GM18520 (cell line): ENCODE measurements around the gene RANGAP1.

Experiments used
- ATAC-seq: cut with Tn5 transposase; IDR thresholded peaks from one replicate; pipeline ENCODE4 v1.9.1; 2021; ENCODE audit not compliant: unreplicated experiment

RANGAP1 gene

DNA sequence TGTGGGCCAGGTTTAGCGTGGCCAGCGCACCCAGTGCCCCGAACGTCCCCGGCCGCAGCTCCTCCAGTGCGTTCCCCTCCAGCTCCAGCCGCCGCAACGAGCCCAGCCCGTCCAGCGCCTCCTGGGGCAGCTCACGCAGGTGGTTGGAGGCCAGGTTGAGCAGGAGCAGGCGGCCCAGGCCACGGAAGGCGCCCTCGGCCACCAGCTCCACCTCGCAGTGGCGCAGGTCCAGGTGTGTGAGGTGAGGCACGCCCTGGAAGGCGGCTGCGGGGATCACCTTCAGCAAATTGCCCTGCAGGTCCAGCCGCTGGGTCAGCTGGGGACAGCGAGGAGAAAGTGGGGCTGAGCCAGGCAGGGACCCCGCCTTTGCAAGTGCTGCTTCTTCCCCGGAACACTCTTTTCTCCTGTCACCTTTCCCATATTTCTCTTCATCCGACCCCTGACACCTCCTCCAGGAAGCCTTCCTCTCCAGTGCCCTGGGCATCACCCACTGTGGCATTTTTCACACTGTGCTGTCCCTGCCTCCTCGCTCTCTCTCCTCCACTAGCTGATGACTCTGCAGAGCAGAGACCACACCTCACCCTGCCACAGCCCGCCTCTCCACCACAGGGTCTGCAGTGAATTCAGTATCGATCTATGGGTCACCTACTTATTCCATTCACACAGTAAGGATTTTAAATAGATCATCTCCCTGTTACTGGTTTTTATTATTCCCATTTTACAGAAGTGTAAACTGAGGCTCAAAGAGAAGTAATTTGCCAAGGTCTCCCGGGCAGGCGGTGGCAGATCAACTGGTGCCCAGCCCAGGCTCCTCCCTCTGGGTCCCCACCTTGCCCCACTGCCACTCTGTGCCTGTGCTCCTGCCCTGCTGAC is 47.2 kb downstream of the RANGAP1 start:
- ATAC-seq = no peak

DNA sequence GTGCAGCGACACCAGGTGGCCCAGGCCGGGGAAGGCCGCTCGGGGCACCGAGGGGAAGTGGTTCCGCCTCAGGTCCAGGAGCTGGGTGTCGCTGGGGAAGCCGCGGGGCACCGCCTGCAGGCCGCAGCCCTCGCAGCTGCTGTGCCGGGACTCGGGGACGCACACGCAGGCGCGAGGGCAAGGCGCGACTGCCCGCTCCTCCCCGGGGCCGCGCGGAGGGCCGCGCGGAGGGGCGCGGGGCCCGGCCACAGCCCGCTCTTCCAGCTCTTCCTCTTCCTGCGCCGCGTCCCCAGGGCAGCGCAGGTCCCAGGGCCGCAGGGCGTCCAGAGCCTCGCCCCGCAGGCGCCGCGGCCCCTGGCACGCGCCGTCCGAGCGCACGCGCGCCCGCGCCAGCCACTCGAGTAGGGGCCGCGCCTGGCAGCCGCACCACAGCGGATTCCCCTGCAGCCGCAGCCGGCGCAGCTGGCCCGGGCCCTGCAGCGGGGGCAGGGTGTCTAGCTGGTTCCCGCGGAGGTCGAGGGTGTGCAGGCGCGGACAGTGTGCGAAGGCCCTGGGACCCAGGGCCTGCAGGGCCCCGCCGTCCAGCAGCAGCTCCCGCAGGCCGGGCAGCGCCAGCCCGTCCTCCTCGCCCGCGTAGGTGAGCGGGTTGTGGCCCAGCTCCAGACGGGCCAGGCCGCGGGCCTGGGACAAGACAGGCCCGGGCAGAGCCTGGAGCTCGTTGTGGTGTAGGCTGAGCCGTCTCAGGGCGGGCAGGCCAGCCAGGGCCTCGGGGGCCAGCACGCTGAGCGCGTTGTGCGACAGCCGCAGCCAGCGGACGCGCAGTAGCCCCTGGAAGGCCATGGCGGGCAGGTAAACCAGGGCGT is 48.0 kb downstream of the RANGAP1 start:
- ATAC-seq = no peak

DNA sequence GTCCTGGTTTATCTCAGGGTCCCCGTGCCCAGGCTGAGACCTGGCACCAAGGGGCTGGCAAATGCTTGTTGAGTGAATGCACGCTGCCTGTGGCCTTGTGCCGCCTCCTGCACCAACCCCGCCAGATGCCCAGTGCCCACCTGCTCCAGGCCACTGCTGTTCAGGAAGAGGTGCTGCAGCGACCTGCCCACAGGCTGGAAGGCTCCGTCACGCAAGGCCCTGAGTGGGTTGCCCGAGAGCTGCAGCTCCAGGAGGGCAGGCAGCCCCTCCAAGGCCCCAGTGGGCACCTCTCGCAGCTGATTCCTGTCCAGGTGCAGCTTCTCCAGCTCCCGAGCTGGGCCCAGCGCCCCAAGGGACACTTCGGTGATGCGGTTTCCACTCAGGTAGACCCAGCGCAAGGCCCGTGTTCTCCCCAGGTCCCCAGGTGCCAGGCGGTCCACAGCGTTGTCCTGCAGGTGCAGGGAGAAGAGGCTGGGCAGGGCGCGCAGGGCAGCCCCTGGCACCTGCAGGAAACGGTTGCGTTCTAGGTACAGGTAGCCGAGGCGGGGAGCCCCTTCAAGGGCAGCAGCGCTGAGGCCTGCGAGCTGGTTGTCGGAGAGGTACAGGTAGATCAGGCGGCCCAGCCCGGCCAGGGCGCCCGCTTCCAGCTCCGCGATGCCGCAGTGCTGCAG is 48.8 kb downstream of the RANGAP1 start:
- ATAC-seq = no peak

DNA sequence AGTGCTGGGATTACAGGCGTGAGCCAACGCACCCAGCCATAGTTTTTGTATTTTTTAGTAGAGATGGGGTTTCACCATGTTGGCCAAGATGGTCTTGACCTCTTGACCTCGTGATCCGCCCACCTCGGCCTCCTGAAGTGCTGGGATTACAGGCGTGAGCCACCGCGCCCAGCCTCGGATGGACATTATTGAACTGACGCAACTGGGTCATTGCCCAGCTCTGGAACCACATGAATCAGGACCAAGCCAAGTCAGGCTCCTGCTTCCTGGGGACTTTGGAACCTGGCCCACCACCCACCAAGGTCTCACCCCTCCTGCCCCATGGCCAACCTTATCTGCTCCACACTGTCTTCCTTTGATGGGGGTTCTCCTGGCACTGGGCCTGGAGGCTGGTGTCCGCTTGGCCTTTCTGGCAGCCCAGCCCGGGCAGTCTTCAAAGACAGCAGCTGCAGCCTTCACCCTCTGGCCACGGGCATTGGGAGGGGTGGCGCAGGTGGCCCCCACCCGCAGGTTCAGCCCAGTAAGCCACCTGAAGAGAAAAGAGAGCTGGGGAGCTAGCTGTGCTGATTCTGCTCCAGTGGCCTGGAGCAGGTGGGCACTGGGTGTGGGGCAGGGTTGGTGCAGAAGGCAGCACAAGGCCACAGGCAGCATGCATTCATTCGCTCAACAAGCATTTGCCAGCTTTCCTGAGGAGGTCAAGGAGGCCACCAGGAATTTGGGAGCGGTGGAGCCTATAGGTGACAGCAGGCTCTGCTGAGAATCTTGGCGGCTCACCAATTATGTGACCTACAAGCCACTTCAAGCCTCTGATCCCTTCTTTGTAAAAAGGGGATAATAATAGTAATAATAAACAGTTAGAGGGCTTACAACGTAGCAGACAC is 50.9 kb downstream of the RANGAP1 start:
- ATAC-seq = no peak

DNA sequence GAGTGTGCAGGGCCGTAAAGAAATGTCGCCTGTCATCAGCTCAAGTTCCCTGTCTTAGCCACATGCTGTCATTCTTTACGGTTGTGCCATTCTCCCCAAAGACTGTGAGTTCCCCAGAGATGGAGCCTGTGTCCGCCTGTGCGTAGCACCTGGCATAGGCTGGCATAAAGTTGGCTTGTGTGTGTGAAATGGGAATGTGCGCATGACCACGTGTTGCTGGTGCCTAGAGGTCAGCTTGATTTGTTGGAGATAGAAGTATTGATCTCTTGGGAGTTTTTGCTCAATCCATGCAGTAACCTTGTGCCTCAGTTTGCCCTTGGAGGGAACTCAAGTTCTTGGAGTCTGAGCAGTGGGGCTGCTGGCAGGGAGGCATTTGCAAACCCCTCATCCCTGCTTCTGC is 54.6 kb downstream of the RANGAP1 start:
- ATAC-seq = no peak

DNA sequence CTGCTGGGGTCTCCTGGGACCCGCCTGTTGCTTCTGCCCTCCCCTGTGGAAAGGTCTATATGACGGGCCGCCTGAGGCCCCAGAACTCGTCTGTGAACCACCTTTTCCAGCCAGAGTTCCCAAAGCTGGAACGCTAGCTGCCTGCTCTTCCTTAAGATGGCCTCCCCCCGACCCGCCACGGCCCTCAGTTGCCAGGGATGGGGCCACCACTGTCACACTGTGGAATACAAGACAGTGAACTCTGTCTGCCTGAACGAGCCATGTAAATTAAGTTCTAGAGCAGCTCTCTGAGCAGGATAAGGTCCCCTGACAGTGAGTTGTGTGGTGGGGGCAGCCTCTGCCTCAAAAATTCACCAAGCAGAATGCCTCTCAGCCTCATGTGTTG is 55.6 kb downstream of the RANGAP1 start:
- no peak for ATAC-seq

DNA sequence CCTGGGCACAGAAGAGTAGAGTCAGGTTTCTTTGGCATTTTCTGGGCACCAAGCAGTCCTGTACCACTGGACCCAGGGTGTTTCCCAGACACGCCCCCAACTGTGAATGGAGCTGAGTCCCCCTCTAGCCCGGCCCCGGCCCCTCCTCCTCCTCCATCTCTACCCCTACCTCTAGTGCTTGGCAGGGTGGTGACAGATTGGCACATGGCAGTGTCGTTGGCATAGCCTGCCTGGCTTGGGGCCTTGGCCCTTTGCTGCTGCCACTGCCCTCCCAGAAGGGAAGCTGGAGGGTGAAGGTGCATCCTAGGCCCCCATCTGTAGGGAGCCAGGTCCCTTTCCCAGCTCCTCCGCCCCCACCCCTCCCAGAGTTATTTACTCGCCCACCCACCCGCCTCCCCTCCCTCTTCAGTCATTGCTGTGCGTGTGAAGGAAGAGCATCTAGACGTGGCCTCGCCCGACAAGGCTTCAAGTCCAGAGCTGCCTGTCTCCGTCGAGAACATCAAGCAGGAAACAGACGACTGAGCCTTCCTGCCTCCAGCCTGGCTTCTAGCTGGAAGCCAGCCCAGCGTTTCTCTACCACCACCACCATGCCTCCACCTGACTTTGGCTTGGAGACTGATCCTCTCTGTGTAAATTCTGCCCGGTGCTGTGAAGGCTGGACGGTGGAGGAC is 56.1 kb downstream of the RANGAP1 start:
- no peak for ATAC-seq

DNA sequence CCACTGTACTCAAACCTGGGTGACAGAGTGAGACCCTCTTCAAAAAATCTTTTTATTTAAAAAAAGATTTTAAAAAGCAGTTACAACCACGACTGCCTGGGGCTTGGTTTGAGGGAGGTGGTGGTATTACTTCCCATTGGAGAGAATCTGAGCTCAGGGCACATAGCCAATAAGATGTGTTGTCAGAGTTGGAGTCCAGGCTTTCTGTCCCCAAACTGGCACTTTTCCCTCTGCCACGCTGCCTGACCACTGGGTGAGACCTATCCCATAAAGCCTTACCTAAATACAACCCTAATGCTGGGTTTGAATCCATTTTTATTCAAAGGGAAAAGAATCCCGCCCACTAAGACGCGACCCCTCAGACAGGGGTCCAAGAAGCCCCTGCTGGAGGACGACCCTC is 56.8 kb downstream of the RANGAP1 start:
- ATAC-seq = no peak

DNA sequence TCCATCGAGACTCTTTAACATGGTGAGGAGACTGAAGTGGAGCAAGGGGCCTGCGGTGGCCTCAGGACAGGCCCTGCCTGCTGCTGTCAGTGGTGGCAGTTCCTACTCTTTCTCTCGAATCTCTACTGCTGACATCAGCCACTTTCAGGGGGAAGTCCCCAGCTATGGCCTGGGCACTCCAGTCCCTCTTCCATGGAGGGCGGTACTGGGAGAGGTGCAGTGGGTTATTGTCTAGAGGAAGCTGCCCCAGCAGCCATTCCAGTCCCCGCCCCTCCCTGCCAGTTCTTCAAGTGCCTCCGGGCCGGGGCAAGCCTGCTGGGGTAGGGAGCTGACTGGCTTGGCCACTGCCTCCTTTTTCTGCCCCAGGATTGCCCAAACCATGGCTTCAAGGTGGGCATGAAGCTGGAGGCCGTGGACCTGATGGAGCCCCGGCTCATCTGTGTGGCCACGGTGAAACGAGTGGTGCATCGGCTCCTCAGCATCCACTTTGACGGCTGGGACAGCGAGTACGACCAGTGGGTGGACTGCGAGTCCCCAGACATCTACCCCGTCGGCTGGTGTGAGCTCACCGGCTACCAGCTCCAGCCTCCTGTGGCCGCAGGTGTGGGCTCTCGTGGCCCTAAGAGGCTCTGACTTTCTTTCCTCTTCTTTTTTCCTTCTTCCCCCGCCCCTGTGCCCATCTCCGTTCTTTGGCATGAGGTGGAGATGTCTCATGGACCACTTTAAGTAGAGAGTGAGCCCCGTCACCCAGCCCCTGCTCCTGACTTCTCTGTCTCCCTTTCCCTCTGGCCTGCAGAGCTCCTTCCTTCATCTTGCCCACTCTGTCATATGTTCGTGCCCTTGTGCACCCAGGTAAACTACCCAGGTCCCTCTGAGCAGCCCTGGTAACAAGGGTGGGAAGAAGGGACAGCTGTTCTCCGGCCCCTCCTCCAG is 59.0 kb downstream of the RANGAP1 start:
- no peak for ATAC-seq

DNA sequence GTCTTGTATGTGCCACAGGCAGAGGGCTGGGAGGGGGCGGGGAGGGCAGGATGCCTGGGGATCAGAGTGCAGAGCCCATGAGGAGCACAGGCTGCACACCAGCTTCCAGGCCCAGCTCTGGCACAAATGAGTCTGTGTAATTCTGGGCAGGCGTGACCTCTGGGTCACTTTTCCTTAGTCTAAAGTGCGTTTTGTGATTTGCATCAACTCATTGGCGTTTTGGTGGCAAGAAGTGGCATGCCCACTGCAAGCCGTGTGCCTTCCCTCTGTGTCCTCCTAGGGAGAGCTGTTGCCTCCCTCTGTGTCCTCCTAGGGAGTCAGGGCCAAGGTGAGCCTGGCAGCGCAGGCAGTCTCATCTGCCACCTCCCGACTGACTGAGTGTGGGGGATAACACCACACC is 62.5 kb downstream of the RANGAP1 start:
- no peak for ATAC-seq

DNA sequence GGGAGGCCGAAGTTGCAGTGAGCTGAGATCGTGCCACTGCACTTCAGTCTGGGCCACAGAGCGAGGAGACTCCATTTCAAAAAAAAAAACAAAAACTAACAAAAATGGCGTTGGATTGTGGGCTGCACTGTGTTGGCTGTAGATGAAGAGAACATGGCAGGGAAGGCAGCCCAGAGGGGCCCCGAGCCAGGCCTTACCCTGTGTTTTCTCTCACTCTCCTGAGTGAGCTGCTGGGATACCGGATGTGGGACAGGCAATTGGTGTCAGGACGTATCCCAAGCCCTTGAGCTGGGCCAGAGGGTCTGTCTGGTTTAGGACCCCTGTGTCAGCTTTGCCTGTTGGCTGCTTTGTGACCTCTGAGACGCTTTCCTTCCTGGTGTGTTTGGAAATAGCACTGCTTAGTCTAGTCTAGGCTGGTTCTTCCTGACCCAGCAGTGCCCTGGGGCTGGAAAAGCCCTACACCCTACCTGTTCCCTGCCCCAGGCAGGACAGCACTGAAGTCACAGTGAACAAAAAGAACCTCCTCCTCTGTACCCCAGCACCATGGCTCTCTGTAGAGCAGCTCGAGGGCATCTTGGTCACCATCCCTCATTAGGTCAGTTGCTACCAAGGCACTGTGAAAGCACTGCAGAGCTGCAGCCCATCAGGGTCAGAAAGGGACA is 63.0 kb downstream of the RANGAP1 start:
- no peak for ATAC-seq

DNA sequence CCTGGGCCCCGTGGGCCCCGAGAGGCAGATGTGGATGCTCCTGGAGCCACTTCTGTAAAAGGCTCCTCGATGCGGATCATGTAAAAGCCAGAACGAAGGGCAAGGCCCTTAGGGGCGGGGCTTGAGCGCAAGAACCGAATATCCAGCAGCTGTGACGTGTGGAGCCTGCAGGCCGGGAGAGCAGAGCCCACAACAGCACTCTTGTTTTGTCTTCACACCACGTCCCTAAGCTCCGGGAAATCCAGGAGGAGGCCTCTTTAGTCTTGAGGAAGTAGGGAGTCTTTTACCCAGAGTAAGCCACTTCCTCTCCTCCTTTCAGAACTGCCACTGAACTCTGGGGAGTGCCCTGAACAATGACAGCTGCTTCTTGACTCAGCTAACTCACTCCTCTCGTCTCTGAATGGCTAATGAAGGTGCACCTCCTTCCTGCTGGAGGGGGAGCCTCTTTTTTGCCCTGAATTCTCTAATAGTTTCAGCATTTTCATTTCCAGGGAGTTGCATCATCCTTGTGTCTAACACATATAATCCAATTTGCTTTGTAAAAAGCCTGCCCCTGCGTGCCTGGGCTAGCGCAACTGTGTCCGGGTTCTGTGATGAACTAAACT is 68.3 kb downstream of the RANGAP1 start:
- no peak for ATAC-seq

DNA sequence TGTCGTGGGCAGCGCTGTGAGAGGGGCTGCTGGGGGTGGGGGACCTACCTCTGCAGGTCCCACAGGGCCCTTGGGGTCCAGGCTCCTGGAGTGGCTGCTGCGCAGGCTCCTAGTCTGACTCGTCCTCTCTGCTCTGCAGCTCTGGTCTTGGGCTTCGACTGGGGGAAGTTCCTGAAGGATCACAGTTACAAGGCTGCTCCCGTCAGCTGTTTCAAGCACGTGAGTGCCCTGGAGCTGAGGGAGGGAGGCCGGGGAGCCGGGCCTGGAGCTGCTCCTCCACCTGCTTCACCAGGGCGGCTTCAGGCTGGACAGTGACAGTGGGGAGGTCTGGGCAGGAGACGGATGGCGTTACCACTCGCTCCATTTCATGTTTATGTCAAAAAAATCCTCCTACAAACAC is 69.0 kb downstream of the RANGAP1 start:
- no peak for ATAC-seq

DNA sequence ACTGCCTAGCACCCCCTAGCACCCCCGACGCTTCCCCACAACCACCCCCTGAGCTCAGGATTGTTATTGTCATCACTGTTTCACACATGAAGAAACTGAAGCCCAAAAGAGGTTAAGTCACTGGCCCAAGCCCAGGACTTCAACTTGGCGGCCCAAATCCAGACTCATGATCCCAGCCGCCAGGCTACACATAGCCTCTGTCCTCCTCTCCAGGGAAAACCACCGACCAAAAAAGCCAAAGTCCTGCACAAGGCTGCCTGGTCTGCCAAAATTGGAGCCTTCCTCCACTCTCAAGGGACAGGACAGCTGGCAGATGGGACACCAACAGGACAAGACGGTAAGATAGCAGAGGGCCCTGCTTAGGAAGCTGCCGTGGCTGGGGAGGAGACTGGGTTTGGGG is 70.1 kb downstream of the RANGAP1 start:
- no peak for ATAC-seq

DNA sequence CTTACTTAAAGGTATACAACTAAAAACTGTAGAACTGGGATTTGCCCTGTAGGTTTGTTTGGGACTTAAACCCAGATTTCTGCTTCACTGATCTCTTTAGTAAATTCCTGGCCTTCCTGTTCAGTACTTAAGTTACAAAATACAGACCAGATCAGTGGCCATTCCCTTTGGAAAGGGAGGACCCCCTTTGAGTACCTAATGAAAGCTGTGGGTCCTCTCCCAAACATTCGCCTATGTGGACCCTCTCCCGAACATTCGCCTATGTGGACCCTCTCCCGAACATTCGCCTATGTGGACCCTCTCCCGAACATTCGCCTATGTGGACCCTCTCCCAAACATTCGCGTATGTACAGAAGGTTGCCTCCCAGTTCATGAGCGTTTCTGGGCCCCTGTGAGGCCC is 70.6 kb downstream of the RANGAP1 start:
- no peak for ATAC-seq

DNA sequence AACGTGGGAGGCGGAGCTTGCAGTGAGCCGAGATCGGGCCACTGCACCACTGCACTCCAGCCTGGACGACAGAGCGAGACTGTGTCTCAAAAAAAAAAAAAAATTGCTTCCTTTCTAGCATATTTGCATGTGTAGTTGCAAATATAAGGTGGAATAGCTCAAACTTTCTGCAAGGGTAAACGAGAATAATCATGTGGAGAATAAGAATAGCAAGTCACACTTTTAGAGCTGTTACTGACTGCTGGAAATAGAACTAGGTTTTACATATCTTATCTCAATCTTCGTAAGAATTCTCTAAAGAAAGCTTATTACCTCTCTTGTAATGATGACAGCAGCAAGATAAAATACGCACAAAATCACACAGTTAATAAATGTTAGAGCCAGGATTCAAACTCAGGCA is 79.3 kb downstream of the RANGAP1 start:
- no peak for ATAC-seq

DNA sequence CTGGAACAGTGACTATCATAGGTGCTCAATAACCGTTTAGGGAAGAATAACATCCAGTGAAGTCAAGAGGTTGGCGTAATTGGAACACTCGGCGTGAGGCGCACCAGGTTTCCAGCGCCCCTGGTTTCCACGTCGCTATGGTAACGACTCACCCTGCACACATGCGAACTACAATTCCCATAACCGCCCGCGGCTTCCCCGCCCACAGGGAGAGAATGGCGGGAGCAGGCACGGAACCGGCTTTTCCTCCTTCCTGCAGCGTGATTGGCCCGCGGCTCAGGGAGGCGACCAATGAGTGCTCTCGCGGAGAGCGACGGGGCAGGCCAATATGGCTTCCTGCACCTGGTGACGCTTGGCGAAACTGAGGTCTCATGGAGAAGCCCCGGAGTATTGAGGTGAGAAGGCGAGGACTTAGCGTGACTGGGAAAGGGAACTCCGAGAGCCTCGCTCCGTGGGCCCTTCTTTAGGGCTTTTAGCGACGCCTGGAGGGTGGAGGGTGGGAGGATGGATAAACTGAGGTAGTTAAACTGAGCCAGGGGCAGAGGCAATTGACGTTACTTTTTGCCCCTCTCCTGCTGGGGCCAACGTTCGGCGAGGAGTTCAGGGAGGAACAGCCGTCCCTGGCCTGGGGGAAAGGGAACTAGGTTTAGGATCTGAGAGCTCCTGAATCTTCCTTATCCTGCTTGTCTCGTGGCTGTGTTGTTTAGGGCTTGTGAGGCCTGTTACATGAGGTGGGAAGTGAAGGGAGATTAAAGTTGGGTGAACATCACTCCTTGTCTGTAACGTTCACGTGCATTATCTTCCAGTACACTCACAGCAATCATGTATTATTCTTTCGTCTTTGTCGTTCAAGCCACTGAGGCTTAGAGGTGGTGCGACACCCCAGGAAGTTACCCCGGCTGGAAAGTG is 80.7 kb downstream of the RANGAP1 start, which contains the start of gene L3MBTL2:
TSS of gene L3MBTL2 (plus strand) at position 321 of the 909 bp plus-strand sequence. CDS start at position 372, 51 bp downstream.
- peak; percentile 98 for ATAC-seq
